Neuronal stem cell (in vitro differentiated cells): ENCODE measurements around the gene DNER.

Source experiments
- DNase-seq: peaks from one replicate; pipeline ENCODE4 v3.0.0-alpha.2; 2013; ENCODE audit warnings: low spot score
- H2AFZ ChIP-seq: one replicate; pipeline ENCODE4 v1.6.1; 2013; ENCODE audit warnings: mild to moderate bottlenecking, low read length, inconsistent platforms
- H2AK5ac ChIP-seq: 2 replicates; pipeline ENCODE4 v1.6.1; 2013; ENCODE audit warnings: low read depth, mild to moderate bottlenecking, inconsistent platforms, low read length, moderate library complexity, mixed read lengths
- H2BK120ac ChIP-seq: 2 replicates; pipeline ENCODE4 v1.6.1; 2013; ENCODE audit warnings: low read depth, mild to moderate bottlenecking, inconsistent platforms, low read length, moderate library complexity, mixed read lengths
- H2BK12ac ChIP-seq: one replicate; pipeline ENCODE4 v1.6.1; 2013; ENCODE audit warnings: low read length, inconsistent platforms
- H2BK15ac ChIP-seq: 2 replicates; pipeline ENCODE4 v1.6.1; 2013; ENCODE audit warnings: mild to moderate bottlenecking, low read length, inconsistent platforms, mixed read lengths
- H2BK5ac ChIP-seq: one replicate; pipeline ENCODE4 v1.6.1; 2013; ENCODE audit warnings: inconsistent platforms, mild to moderate bottlenecking, low read length, moderate library complexity
- H3K14ac ChIP-seq: one replicate; pipeline ENCODE4 v1.6.1; 2013; ENCODE audit warnings: low read length, inconsistent platforms
- H3K18ac ChIP-seq: 2 replicates; pipeline ENCODE4 v1.6.1; 2013; ENCODE audit warnings: low read length, inconsistent platforms
- H3K23ac ChIP-seq: 2 replicates; pipeline ENCODE4 v1.6.1; 2013; ENCODE audit warnings: low read depth, mild to moderate bottlenecking, mixed read lengths, low read length, inconsistent platforms; ENCODE audit not compliant: poor library complexity
- H3K27ac ChIP-seq: replicated peaks from 3 replicates; pipeline ENCODE4 v1.5.1; 2013; ENCODE audit warnings: low read length, inconsistent platforms
- H3K27me3 ChIP-seq, 3 experiments: 2 replicates each; pipeline ENCODE4 v1.6.1; 2013; ENCODE audit warnings: low read length in 3 of 3, mild to moderate bottlenecking in 2 of 3, inconsistent platforms in 1 of 3, low read depth in 1 of 3, mixed read lengths in 1 of 3, moderate library complexity in 1 of 3; ENCODE audit not compliant: control insufficient read depth in 3 of 3, insufficient read depth in 3 of 3
- H3K36me3 ChIP-seq, 2 donors: replicated peaks in 1 of 2; 2 replicates each; pipeline ENCODE4 v1.6.1; 2013; ENCODE audit warnings: low read length in 2 of 2; ENCODE audit not compliant: control insufficient read depth in 2 of 2, insufficient read depth in 2 of 2
- H3K4ac ChIP-seq: 2 replicates; pipeline ENCODE4 v1.6.1; 2013; ENCODE audit warnings: inconsistent platforms, mild to moderate bottlenecking, low read length, moderate library complexity
- H3K4me1 ChIP-seq, 2 donors: 1 replicate in 1 of 2; 2 replicates in 1 of 2; pipeline ENCODE4 v1.6.1; 2013; ENCODE audit warnings: low read length in 2 of 2, low read depth in 1 of 2; ENCODE audit not compliant: control insufficient read depth in 2 of 2, insufficient read depth in 1 of 2
- H3K4me2 ChIP-seq: one replicate; pipeline ENCODE4 v1.6.1; 2013; ENCODE audit warnings: mild to moderate bottlenecking, low read length, inconsistent platforms; ENCODE audit not compliant: insufficient read depth, poor library complexity, severe bottlenecking
- H3K4me3 ChIP-seq, 2 donors: 2 replicates each; pipeline ENCODE4 v1.5.1; 2013; ENCODE audit warnings: low read length in 2 of 2, mild to moderate bottlenecking in 2 of 2, inconsistent platforms in 1 of 2, moderate library complexity in 1 of 2
- H3K79me1 ChIP-seq: one replicate; pipeline ENCODE4 v1.6.1; 2013; ENCODE audit warnings: low read depth, mild to moderate bottlenecking, inconsistent platforms, low read length, moderate library complexity
- H3K9ac ChIP-seq: one replicate; pipeline ENCODE4 v1.6.1; 2013; ENCODE audit warnings: mild to moderate bottlenecking, low read depth, low read length, inconsistent platforms; ENCODE audit not compliant: poor library complexity
- H3K9me3 ChIP-seq, 2 donors: replicated peaks in 1 of 2; 2 replicates each; pipeline versions ENCODE3 to v1.6.1; 2013; ENCODE audit warnings: low read length in 2 of 2, mild to moderate bottlenecking in 2 of 2, inconsistent platforms in 1 of 2, low read depth in 1 of 2, mixed read lengths in 1 of 2, moderate library complexity in 1 of 2; ENCODE audit not compliant: control insufficient read depth in 2 of 2, insufficient read depth in 1 of 2
- H4K8ac ChIP-seq: one replicate; pipeline ENCODE4 v1.6.1; 2013; ENCODE audit warnings: low read depth, mild to moderate bottlenecking, inconsistent platforms, low read length, moderate library complexity
- H4K91ac ChIP-seq: one replicate; pipeline ENCODE4 v1.6.1; 2013; ENCODE audit warnings: low read length, low read depth, mild to moderate bottlenecking, inconsistent platforms; ENCODE audit not compliant: poor library complexity
- WGBS, 2 donors: extraction: QIAGEN DNeasy Blood & Tissue Kit; methylation state at CpG; one replicate each; pipeline ENCODE4 v1.1.7; 2013; ENCODE audit warnings: missing lambda C conversion rate in 2 of 2, mixed read lengths in 1 of 2; ENCODE audit not compliant: insufficient read length in 2 of 2, insufficient replicate concordance in 1 of 2; ENCODE audit errors: extremely low coverage in 2 of 2; 5-methylcytosine and 5-hydroxymethylcytosine counted together

Gene DNER

GRCh38 chr2:229486673-229487072 lies 227.7 kb downstream of the DNER start:
- H4K8ac ChIP-seq, result no peak overlapping the region
- no peak overlapping the region for H3K23ac ChIP-seq
- H2BK5ac ChIP-seq, result no peak overlapping the region
- no peaks in the 10 kb centered on the region for H3K9me3 ChIP-seq
- DNase-seq, result no peak
- H2AK5ac ChIP-seq, result no peak overlapping the region
- no peaks in the 10 kb centered on the region for H3K36me3 ChIP-seq
- no peak overlapping the region for H3K4ac ChIP-seq
- H2BK15ac ChIP-seq, result no peak overlapping the region
- peaks cover 0 to 2% of the 10 kb centered on the region in 2 donors for H3K4me1 ChIP-seq
- no peak overlapping the region for H3K4me2 ChIP-seq
- no peak overlapping the region for H3K27ac ChIP-seq
- H4K91ac ChIP-seq, result no peak overlapping the region
- H2AFZ ChIP-seq, result no peak overlapping the region
- H3K79me1 ChIP-seq, result no peaks in the 10 kb centered on the region
- WGBS, 2 donors, result 100% methylated on average over 1 of the region's 3 CpGs; no CpG with 5 or more reads in 1 of the 2 donors
- H2BK120ac ChIP-seq, result no peak overlapping the region
- no peak overlapping the region for H3K9ac ChIP-seq
- H3K27me3 ChIP-seq, result no peaks in the 10 kb centered on the region
- H3K4me3 ChIP-seq, result no peak overlapping the region
- no peak overlapping the region for H3K14ac ChIP-seq
- no peak overlapping the region for H2BK12ac ChIP-seq
- H3K18ac ChIP-seq, result no peak overlapping the region

DNA sequence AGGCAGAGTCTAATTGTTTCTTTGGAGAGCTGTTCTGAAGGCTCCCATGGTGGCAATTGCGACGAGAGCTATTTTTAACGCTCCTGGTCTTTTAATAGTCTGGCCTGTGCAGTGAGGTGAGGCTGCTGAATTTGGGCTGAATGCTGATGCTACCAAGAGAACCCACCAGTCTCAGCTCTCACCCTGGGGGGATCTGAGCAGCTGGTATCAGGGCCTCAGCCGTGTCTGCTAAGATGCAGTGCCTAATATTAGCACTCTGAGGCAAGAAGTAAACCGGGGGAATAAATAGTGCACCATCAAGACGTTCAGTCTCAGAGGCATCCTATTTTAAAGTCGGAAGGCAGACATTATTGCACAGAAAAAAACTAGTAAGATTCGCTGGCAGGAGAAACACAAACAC lies 228.5 kb downstream of the DNER start:
- H3K4me2 ChIP-seq, result no peak overlapping the region

GRCh38 chr2:229477269-229477755 lies 237.0 kb downstream of the DNER start:
- H3K4me2 ChIP-seq, result no peak overlapping the region
- WGBS, 2 donors, result no CpG with 5 or more reads among the region's 4 CpGs
- no peak for DNase-seq
- no peak overlapping the region for H3K23ac ChIP-seq
- H2AFZ ChIP-seq, result no peak overlapping the region
- H2BK12ac ChIP-seq, result no peak overlapping the region
- H2BK15ac ChIP-seq, result no peak overlapping the region
- H3K9ac ChIP-seq, result no peak overlapping the region
- H3K4me3 ChIP-seq, result no peak overlapping the region
- H3K27ac ChIP-seq, result no peak overlapping the region
- no peaks in the 10 kb centered on the region for H3K79me1 ChIP-seq
- H3K4ac ChIP-seq, result no peak overlapping the region
- H4K8ac ChIP-seq, result no peak overlapping the region
- no peak overlapping the region for H3K14ac ChIP-seq
- H2BK120ac ChIP-seq, result no peak overlapping the region
- no peaks in the 10 kb centered on the region for H3K27me3 ChIP-seq
- no peaks in the 10 kb centered on the region for H3K9me3 ChIP-seq
- H2AK5ac ChIP-seq, result no peak overlapping the region
- no peak overlapping the region for H3K18ac ChIP-seq
- H4K91ac ChIP-seq, result no peak overlapping the region
- no peaks in the 10 kb centered on the region for H3K4me1 ChIP-seq
- H3K36me3 ChIP-seq, result no peaks in the 10 kb centered on the region
- H2BK5ac ChIP-seq, result no peak overlapping the region

More for the DNA sequence above, 228.5 kb downstream of the DNER start:
- Histone ChIP-seq H2AFZ (no peak overlapping the region), H3K9me3 (no peaks in the 10 kb centered on the region), H3K23ac (no peak overlapping the region), H3K4me1 (peaks cover 0 to 2% of the 10 kb centered on the region in 2 donors), H3K4me3 (no peak overlapping the region), H3K18ac (no peak overlapping the region), H3K36me3 (no peaks in the 10 kb centered on the region), H2BK120ac (no peak overlapping the region), H2AK5ac (no peak overlapping the region), H2BK12ac (no peak overlapping the region), H2BK15ac (no peak overlapping the region), H4K8ac (no peak overlapping the region), H4K91ac (no peak overlapping the region), H2BK5ac (no peak overlapping the region), H3K4ac (no peak overlapping the region), H3K9ac (no peak overlapping the region), H3K27ac (no peak overlapping the region), H3K27me3 (no peaks in the 10 kb centered on the region), H3K79me1 (no peaks in the 10 kb centered on the region), H3K14ac (no peak overlapping the region)
- no CpG with 5 or more reads among the region's 8 CpGs for WGBS, 2 donors
- no peak for DNase-seq

DNA sequence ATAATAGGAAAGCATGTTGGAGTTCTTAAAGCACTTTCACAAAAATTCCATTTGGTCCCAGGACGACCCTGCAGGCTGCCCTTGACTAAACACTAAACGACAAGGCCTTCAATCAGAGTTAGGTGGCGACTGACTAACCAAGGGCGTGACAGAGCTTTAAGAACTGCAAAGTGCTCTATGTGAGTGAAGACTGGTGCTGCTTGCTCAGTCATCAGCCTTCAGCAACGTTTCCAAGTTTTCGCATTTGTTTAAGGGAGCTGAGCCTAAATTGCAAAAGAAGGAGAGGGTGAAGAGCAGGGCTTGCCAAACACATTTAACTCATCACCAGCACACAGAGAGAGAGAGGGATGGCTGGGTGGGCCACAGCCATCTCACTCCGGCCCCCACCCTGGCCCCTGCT lies 238.6 kb downstream of the DNER start:
- Histone ChIP-seq H2BK15ac (no peak overlapping the region), H4K91ac (no peak overlapping the region), H2BK5ac (no peak overlapping the region), H3K14ac (no peak overlapping the region), H2BK120ac (no peak overlapping the region), H3K79me1 (no peaks in the 10 kb centered on the region), H2AFZ (no peak overlapping the region), H3K4me3 (no peak overlapping the region), H3K36me3 (no peaks in the 10 kb centered on the region), H3K27me3 (no peaks in the 10 kb centered on the region), H2AK5ac (no peak overlapping the region), H3K4ac (no peak overlapping the region), H3K23ac (no peak overlapping the region), H3K4me2 (no peak overlapping the region), H3K18ac (no peak overlapping the region), H4K8ac (no peak overlapping the region), H3K4me1 (no peaks in the 10 kb centered on the region), H2BK12ac (no peak overlapping the region), H3K9ac (no peak overlapping the region), H3K9me3 (no peaks in the 10 kb centered on the region), H3K27ac (no peak overlapping the region)
- WGBS, 2 donors, result no CpG with 5 or more reads among the region's 7 CpGs
- DNase-seq, result no peak
